Stimulated activated effector memory CD8-positive, alpha-beta T cell treated with anti-CD3 and anti-CD28 coated beads, Interleukin-12 subunit alpha, Interleukin-12 subunit beta, amount 100 ng/mL, for 72 hours (primary cell): ENCODE measurements around the gene SCP2D1.

Experiments used
- ATAC-seq: fragments of 150-1000 bp; cut with Tn5 transposase; 2 replicates; pipeline ENCODE4 v1.10.0; 2021
- DNase-seq, 2 donors: peaks; one replicate each; pipeline ENCODE4 v3.0.0; 2021 to 2022; ENCODE audit warnings: low spot score in 2 of 2
- H3K27ac Mint-ChIP-seq: one replicate; pipeline ENCODE4 v1.8.0; 2022; ENCODE audit warnings: mild to moderate bottlenecking, mixed read lengths
- H3K36me3 Mint-ChIP-seq: one replicate; pipeline ENCODE4 v1.8.0; 2022; ENCODE audit warnings: mild to moderate bottlenecking, mixed read lengths
- H3K4me1 Mint-ChIP-seq: one replicate; pipeline ENCODE4 v1.8.0; 2022; ENCODE audit warnings: mixed read lengths
- H3K4me3 Mint-ChIP-seq: one replicate; pipeline ENCODE4 v1.8.0; 2022; ENCODE audit warnings: mild to moderate bottlenecking, mixed read lengths
- H3K9me3 Mint-ChIP-seq: one replicate; pipeline ENCODE4 v1.8.0; 2022; ENCODE audit warnings: mixed read lengths

The SCP2D1 gene

GRCh38 chr20:18796282-18796833 lies 17.2 kb upstream of the SCP2D1 start:
- peak; percentile 60 for ATAC-seq
- no peak overlapping the region for H3K4me3 Mint-ChIP-seq
- no peaks in the 10 kb centered on the region for H3K9me3 Mint-ChIP-seq
- no peaks in the 10 kb centered on the region for H3K36me3 Mint-ChIP-seq
- H3K27ac Mint-ChIP-seq = no peak overlapping the region
- H3K4me1 Mint-ChIP-seq = peaks cover 18% of the 10 kb centered on the region
- no peak for DNase-seq

GRCh38 chr20:18801516-18801915 lies 12.1 kb upstream of the SCP2D1 start:
- Mint-ChIP-seq H3K36me3 (no peaks in the 10 kb centered on the region), H3K4me1 (no peaks in the 10 kb centered on the region), H3K9me3 (no peaks in the 10 kb centered on the region), H3K4me3 (no peak overlapping the region), H3K27ac (no peak overlapping the region)
- ATAC-seq (no peak), DNase-seq (no peak)

DNA sequence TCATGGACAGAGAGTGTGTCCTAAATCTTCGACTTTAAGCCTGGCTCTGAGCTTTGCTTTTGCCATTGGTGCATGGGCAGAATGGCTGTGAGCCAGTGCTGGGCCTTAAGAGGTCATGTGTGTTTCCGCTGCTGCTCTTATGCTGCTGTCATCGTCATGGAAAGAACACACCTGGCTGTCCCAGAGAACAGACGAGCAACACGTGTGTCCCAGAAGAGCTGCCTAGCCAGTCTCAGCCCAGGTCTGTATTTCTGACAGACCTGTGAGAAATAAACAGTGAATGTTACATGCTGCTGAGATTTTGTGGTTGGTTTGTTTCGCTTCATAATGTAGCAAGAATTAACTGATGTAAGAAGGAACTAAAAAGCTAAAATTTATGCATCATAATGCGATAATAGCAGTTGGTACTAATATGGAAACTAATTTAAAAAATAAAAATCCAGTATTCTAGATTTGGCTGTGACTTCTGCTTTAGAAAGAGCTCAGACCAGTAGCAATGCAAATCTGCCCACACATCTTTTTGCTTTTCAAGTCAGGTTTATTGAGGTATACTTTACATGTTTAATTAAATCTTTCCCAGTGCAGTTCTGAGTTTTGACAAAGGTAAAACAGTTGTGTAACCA lies 11.5 kb upstream of the SCP2D1 start:
- Mint-ChIP-seq H3K36me3 (no peaks in the 10 kb centered on the region), H3K4me3 (no peak overlapping the region), H3K27ac (no peak overlapping the region), H3K4me1 (no peaks in the 10 kb centered on the region), H3K9me3 (no peaks in the 10 kb centered on the region)
- ATAC-seq = no peak
- no peak for DNase-seq

- no peak for ATAC-seq
- no peaks in the 10 kb centered on the region for H3K4me1 Mint-ChIP-seq
- H3K4me3 Mint-ChIP-seq = no peak overlapping the region
- H3K9me3 Mint-ChIP-seq = no peaks in the 10 kb centered on the region
- H3K27ac Mint-ChIP-seq = no peak overlapping the region
- DNase-seq = no peak
- H3K36me3 Mint-ChIP-seq = no peaks in the 10 kb centered on the region
These were observed 7.7 kb upstream of the SCP2D1 start for GRCh38 chr20:18805881-18806280.

GRCh38 chr20:18808712-18809111 lies 4.9 kb upstream of the SCP2D1 start:
- DNase-seq (no peak), ATAC-seq (no peak)
- H3K4me1 Mint-ChIP-seq = no peaks in the 10 kb centered on the region
- no peak overlapping the region for H3K4me3 Mint-ChIP-seq
- H3K27ac Mint-ChIP-seq = no peak overlapping the region
- H3K36me3 Mint-ChIP-seq = no peaks in the 10 kb centered on the region
- no peaks in the 10 kb centered on the region for H3K9me3 Mint-ChIP-seq

- Mint-ChIP-seq H3K4me3 (no peak overlapping the region), H3K4me1 (no peaks in the 10 kb centered on the region), H3K27ac (no peak overlapping the region), H3K9me3 (no peaks in the 10 kb centered on the region), H3K36me3 (no peaks in the 10 kb centered on the region)
- DNase-seq (no peak), ATAC-seq (no peak)
These were observed 2.4 kb upstream of the SCP2D1 start for GRCh38 chr20:18811186-18811585.

- Mint-ChIP-seq H3K27ac (no peak overlapping the region), H3K4me3 (no peak overlapping the region), H3K36me3 (no peaks in the 10 kb centered on the region), H3K9me3 (no peaks in the 10 kb centered on the region), H3K4me1 (no peaks in the 10 kb centered on the region)
- DNase-seq (no peak), ATAC-seq (no peak)
These were observed 1.7 kb upstream of the SCP2D1 start for GRCh38 chr20:18811904-18812303.

DNA sequence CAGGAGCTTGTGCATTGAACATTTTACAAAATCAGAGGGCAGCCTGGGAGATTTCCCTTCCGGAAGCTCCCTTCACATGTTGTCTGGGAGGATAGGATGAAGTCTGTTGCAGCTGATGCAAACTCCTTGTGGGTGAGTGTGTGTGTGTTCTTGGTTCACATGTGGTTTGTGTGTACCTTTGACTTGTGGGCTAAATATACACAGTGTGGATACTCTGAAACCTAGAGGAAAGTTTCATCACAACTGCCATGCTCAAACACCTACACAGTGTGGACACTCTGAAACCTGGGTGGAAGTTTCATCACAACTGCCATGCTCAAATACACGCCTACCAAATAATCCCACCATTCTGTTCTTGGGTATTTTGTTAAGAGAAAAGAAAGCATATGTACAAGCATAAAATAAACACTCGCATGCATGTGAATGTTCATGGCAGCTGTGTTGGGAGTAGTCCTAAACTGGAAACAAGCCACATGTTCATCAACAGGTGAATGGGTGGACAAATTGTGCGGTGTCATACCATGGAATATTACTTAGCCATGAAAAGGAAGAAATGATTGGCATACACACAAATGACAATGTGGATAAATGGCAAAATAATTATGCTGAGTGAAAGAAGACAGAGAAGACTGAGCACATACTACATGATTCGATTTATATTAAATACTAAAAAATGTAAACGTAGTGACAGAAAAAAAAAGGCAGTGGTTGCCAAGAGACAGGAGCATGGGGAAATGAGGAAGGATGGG lies 1.8 kb downstream of the SCP2D1 start:
- H3K9me3 Mint-ChIP-seq = no peaks in the 10 kb centered on the region
- no peaks in the 10 kb centered on the region for H3K36me3 Mint-ChIP-seq
- no peaks in the 10 kb centered on the region for H3K4me1 Mint-ChIP-seq
- no peak for DNase-seq
- ATAC-seq = no peak
- no peak overlapping the region for H3K27ac Mint-ChIP-seq
- H3K4me3 Mint-ChIP-seq = no peak overlapping the region

DNA sequence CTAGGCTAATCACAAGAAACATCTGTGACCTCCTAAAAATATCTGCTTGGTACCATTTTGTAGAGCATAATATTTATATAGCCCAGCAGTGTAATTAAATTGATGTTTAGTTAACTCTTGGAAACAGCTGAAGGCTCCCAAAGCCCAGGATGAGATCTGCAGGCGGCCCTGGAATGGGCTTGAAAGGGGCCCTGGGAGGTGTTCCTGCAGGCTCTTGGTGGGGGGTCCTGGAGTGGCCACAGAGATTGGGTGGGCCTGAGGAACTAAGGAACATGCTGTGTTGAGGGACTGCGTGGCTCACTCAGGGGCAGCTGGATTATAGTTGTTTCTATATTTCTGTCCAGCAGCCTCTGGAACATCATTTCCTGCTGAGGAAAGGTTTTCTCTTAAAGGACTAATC lies 9.2 kb downstream of the SCP2D1 start:
- DNase-seq (no peak), ATAC-seq (no peak)
- Mint-ChIP-seq H3K27ac (no peak overlapping the region), H3K36me3 (no peaks in the 10 kb centered on the region), H3K4me3 (no peak overlapping the region), H3K4me1 (no peaks in the 10 kb centered on the region), H3K9me3 (no peaks in the 10 kb centered on the region)

DNA sequence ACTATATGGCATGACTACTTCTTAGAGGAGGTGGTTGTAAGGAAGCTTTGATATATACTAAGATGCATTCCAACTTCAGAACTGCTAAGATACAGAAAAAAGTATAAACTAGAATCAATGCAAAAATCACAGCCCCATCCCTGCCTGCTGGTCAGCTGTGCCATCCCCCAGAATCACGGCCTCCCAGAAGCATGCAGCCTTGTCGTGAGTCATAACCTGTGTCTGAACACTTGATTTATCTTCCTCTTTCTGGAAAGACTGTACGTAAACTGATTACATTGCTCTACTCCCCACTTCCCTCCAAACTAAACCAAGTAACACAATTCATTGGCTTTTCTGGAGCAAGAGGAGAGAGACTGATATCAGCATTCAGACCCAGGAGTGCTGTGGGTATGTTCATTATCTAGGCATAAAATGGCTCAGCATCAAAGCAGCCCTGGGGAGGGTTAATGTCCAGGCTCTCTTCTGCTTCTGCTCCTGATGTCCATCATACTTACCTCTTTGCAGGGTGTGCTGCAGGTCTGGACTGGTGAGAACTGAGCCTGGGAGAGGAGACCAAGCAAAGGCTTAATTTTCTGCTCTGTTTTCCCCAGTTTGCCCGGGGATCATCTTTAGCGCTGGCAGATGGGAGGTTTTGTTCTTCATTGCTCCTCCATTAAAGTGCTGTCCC lies 18.4 kb downstream of the SCP2D1 start:
- Mint-ChIP-seq H3K4me1 (no peaks in the 10 kb centered on the region), H3K9me3 (no peaks in the 10 kb centered on the region), H3K36me3 (no peaks in the 10 kb centered on the region), H3K27ac (no peak overlapping the region), H3K4me3 (no peak overlapping the region)
- no peak for DNase-seq
- ATAC-seq = no peak

- no peaks in the 10 kb centered on the region for H3K9me3 Mint-ChIP-seq
- no peak overlapping the region for H3K4me3 Mint-ChIP-seq
- no peaks in the 10 kb centered on the region for H3K4me1 Mint-ChIP-seq
- no peak for ATAC-seq
- DNase-seq = no peak
- no peak overlapping the region for H3K27ac Mint-ChIP-seq
- H3K36me3 Mint-ChIP-seq = no peaks in the 10 kb centered on the region
These were observed 19.1 kb downstream of the SCP2D1 start for GRCh38 chr20:18832546-18833200.

GRCh38 chr20:18835466-18836256 lies 22.1 kb downstream of the SCP2D1 start:
- ATAC-seq (no peak), DNase-seq (no peak)
- Mint-ChIP-seq H3K4me1 (no peaks in the 10 kb centered on the region), H3K9me3 (no peaks in the 10 kb centered on the region), H3K4me3 (no peak overlapping the region), H3K36me3 (no peaks in the 10 kb centered on the region), H3K27ac (no peak overlapping the region)

- no peak for ATAC-seq
- H3K9me3 Mint-ChIP-seq = no peaks in the 10 kb centered on the region
- no peak for DNase-seq
- no peaks in the 10 kb centered on the region for H3K36me3 Mint-ChIP-seq
- H3K27ac Mint-ChIP-seq = no peak overlapping the region
- no peak overlapping the region for H3K4me3 Mint-ChIP-seq
- H3K4me1 Mint-ChIP-seq = no peaks in the 10 kb centered on the region
These were observed 24.1 kb downstream of the SCP2D1 start for GRCh38 chr20:18837718-18838117.

DNA sequence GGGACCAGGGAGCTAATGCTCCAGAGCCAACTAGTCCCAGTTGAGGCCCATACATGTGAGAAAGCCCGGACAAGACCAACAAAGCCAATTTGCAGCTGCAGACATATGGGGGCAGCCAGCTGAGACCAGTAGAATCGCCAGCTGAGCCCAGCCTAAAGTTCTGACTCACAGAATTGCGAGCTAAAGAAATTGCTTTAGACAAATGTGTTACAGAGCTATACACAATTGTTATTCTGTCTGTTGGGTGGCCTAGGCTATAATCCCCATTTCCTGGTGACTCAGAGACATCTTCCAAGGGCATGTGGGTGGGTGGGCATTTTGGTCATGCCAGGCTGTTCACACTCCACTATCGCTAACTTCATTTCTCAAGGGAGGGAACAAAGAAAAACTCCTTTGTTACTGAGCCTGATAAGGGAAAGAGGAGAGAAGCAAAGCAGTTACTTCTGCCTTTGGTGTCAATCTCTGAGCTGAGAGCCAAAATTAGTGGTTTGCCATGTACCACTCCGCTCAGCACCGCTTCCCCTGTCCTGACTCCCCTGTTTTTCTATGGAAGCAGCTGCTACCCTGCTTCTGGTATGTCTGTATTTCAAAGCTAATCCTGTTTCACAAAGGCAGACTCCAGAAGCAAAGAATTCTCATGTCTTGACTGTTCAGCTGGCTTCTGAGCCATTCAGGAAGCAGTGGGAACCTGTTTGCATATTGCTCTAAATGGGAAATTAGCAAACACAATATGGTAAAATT lies 26.1 kb downstream of the SCP2D1 start:
- ATAC-seq = no peak
- H3K4me3 Mint-ChIP-seq = no peak overlapping the region
- DNase-seq = no peak
- no peaks in the 10 kb centered on the region for H3K36me3 Mint-ChIP-seq
- H3K4me1 Mint-ChIP-seq = no peaks in the 10 kb centered on the region
- H3K27ac Mint-ChIP-seq = no peak overlapping the region
- H3K9me3 Mint-ChIP-seq = no peaks in the 10 kb centered on the region
